GM18511 (cell line): Measurements from ENCODE around the gene ARID1A.
"Not testable (repeated sequence)": the region's sequence is repeated elsewhere in the genome, so short reads cannot be mapped to it uniquely, and the experiment has no call there.

Experiments
- ATAC-seq: cut with Tn5 transposase; IDR thresholded peaks from one replicate; pipeline ENCODE4 v1.9.1; 2021; ENCODE audit warnings: mild to moderate bottlenecking, moderate library complexity; ENCODE audit not compliant: unreplicated experiment

The ARID1A gene

DNA sequence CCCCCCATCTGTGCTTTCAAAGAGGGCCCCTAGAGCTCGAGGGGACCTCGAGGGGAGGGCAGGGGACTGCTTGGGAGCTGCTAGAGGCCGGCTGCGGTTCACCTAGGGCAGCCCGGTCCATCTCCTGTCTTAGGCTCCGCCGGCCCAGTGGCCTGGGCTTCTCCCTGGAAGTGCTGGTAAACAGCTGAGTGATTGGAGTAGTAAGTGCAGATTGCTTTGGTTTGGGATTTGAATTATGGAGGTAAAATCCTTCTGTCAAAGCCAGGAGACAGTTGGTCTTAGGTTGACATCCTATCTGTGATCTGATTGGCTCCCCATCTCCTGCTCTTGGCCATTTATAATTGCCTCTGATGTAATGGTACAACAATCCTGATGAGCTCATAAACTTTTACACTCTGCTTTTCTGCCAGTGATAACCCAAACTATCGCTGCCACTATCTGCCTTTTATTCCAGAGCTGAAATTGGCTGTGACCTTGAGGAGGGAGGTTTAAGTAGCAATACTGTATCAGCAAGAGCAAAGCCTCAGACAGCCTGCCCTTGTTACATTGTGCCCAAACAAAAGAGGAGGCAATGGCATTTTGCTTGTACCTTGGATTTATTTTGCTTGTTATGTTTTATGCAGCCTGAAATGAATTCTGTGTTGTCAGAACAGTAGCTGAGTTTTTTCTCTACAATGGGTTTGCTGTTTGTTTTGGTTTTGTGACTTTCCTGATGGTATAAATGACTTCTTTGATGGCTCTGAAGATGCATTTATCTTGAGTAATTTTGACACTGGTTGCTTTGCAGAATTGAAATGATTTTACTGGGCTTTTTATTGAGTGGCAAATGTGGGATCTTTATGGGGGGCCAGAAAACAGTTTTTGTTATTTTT lies 2.4 kb downstream of the ARID1A start:
- no peak for ATAC-seq

DNA sequence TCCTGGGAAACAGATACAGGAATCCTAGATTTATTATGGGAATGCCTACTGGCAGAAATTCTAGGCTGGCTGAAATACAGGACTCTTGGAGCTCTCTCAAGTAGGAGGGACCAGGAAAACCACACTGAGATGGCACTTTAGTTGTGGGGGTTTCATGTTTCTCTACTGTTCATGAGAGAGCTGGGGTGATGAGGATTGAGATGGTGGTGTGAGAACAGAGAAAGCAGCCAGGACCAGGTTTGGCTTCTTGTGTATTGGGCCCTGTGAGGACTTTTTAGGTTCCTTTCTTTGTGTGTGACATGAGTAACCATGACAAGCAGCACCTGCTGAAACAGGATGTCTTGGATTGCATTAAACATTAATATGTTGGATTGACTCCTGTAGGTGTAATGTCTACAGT lies 4.9 kb downstream of the ARID1A start:
- no peak for ATAC-seq

- ATAC-seq, result no peak
These were observed 5.6 kb downstream of the ARID1A start for GRCh38 chr1:26701266-26701994.

DNA sequence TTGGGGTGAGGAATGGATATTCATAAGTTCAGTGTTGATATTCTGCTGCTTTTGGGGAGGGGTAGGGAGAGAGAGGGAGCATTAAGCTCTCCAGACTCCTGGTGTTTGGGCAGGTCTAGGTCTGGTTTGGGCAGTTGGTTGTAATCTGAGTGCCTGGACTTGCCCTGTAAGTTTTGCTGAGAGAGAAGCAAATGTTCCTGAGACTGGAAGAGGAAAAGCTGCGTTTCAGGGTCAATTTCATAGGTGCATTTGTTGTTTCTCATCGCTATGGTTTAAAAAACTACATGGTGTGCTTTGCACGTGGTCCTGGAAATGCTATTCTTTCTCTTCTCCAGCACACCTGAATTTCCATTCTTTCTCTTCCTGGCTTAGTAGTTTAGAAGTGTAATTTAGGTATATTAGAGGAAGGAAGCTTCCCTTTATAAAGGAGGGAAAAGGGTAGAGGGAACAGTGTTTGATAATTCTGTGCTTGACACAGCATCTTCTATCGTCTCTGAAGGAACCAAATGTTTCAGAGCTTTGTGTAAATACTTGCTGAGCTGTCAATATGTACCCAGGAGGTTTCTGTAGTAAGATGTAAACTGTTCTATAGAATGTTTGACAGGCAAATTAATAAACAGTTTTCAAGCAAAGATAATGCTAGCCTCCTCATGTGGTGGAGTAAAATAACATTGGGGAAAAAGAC lies 6.3 kb downstream of the ARID1A start:
- ATAC-seq, result no peak

- no peak for ATAC-seq
These were observed 6.8 kb downstream of the ARID1A start for GRCh38 chr1:26702680-26703038.

GRCh38 chr1:26703478-26703877 lies 7.7 kb downstream of the ARID1A start:
- ATAC-seq, result no peak

GRCh38 chr1:26704629-26705028 lies 8.8 kb downstream of the ARID1A start:
- ATAC-seq, result no peak

DNA sequence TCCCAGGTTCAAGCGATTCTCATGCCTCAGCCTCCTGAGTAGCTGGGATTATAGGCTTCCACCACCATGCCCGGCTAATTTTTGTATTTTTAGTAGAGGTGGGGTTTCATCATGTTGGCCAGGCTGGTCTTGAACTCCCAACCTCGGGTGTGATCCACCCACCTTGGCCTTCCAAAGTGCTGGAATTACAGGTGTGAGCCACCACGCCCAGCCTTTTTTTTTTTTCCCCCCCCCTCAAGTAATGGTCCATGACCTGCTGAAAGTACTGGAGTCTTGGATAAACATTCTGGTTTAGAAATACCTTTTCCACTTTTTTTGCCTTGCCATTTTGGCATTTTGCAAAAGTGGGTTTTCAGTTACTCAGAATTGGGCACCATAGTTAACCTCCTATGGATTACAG lies 9.4 kb downstream of the ARID1A start:
- ATAC-seq, result not testable (repeated sequence)

DNA sequence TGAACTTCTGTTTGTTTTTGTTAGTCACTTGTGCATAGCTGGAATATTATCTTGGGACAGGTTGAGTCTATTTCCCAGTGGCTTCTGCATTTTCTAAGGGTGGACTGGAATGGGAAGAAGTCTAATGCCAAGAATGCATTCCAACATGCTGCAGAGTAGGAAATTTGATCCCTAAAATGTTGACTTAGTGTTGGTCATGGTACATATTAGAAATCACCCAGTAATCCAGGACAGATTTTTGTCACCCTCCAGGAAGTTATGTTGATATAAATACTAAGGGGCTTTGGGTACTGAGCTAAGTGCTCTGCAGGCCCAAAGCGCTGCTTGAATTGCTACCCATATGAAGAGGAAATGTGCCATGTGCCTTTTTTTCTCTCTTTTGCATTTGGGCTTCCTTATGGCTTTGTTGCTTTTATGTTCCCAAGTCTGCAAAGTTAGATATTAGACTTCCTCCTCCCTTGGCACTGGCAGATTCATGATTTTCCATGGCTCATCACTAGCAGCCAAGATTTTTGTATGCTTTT lies 10.0 kb downstream of the ARID1A start:
- no peak for ATAC-seq

DNA sequence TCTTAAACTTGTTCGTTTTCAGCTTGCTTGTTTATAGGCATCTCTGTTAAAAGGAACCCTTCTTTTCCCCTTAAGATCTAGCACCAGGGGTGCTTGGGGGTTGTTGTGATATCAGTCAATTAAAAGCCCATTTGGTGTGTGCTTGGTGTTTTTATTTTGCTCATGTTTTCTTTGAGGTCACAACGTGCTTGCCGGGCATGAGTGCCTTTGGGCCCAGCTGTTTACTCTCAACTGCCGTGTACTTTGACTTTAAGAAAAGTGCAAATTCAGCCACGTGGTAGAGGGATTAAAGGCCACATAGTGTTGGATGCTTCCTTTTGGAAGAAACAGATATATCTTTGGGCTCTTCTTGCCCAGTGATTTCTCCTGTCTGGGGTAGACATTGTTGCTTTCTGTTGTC lies 10.5 kb downstream of the ARID1A start:
- no peak for ATAC-seq

DNA sequence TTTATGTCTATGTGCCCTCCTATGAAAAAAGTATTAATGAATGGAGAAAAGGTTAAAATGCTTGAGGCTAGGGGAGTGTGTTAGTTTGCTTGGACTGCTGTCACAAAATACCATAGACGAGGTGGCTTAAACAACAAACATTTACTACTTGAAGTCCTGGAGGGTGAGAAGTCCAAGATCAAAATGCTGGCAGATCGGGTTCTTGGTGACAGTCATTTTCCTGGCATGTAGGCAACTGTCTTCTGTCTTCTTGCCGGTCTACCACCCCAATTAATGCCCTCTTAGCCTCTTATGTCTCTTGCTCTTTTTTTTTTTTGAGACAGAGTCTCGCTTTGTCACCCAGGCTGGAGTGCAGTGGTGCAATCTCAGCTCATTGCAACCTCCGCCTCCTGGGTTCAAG lies 15.0 kb downstream of the ARID1A start:
- no peak for ATAC-seq

DNA sequence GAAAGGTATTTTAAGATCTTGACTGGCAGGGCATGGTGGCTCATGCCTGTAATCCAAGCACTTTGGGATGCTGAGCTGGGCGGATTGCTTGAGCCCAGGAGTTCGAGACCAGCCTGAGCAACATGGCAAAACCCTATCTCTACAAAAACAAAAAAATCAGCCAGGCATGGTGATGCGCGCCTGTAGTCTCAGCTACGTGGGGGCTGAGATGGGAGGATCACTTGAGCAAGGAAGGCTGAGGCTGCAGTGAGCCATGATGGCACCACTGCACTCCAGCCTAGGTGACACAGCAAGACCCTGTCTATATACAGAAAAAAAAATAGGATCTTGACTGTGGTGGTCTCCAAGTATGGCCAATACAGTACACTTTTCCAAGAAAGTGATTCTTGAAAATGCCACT lies 16.0 kb downstream of the ARID1A start:
- no peak for ATAC-seq

DNA sequence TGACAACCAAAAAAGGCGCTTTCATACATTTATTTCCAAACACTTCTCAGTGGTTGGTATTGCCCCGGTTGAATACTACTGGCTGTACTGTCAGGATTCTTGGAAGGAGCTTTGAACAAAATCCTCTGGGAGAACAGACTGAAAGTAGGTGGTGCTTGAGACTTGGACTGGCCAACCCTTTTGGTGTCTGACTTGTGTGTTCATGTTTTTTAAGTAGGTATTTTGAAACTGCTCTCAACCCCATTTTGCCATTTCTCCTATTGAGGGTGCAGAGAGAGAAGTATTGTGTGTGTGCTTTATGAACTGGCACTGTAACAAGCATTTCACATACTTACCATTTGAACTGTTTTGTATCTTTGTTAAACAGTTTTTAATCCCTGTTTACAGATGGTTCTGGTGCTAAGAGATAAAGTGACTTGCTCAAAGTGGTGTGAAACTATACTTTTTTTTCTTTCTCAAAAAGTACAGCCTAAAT lies 21.2 kb downstream of the ARID1A start:
- ATAC-seq, result no peak

- no peak for ATAC-seq
These were observed 23.4 kb downstream of the ARID1A start for GRCh38 chr1:26719205-26719604.

DNA sequence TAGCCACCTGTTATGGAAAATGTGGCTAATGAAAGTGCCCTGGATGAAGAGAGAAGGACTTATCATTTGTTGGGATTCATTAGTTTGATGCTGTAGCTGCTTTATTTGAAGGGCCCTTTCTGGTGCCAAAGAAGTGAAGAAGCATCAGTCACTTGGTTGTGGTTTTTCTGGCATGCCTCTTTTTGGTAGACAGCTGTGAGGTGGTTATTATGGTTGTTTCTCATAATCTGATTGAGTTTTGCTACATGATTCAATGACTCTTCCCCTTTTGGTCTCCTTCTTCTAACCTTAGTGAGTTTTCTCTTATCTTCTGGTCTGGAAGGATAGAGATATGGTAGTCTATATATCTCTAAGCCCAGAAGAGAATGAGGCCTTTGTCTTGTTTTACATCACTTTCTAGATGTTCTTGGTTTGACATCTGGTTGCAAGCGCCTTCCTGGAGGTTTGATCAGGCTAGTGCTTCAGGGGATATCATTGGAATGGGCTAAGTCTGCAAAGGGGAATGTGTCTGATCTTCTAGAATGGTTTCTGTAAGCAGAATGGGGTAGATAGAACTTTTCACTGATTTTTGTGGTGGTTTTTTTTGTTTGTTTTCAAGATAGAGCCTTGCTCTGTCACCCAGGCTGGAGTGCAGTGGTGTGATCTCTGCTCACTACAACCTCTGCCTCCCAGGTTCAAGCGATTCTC lies 26.0 kb downstream of the ARID1A start:
- ATAC-seq, result no peak

GRCh38 chr1:26723013-26723991 lies 27.5 kb downstream of the ARID1A start:
- ATAC-seq, result no peak

DNA sequence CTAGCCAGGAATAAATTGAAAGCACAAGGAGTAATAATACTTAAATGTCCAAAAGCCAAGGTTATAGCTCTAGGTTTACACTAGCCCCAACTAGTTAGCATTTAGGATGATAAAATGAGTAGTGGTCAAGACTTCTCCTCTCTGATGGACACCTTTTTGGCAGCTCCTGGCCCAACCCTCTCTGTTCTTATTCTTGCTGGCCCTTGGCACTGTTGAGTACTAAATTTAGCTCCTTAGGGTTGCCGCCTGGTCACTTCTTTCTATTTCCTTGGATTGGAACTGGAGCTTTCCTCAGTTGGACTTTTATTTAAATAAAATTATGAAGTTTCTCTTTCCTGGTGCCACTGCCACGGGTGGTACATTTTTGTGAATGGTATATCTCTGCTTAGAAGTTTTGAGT lies 28.3 kb downstream of the ARID1A start:
- ATAC-seq, result no peak

GRCh38 chr1:26724926-26725325 lies 29.1 kb downstream of the ARID1A start:
- ATAC-seq, result no peak

DNA sequence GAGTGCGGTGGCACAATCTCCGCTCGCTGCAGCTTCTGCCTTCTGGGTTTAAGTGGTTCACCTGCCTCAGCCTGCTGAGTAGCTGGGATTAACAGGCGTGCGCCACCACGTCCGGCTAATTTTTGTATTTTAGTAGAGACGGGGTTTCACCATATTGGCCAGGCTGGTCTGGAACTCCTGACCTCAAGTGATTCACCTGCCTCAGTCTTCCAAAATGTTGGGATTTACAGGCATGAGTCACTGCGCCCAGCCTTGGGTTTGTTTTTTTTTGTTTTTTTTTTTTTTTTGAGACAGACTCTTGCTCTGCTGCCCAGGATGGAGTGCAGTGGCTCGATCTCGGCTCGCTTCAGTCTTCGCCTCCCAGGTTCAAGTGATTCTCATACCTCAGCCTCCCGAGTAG lies 30.1 kb downstream of the ARID1A start:
- not testable (repeated sequence) for ATAC-seq

DNA sequence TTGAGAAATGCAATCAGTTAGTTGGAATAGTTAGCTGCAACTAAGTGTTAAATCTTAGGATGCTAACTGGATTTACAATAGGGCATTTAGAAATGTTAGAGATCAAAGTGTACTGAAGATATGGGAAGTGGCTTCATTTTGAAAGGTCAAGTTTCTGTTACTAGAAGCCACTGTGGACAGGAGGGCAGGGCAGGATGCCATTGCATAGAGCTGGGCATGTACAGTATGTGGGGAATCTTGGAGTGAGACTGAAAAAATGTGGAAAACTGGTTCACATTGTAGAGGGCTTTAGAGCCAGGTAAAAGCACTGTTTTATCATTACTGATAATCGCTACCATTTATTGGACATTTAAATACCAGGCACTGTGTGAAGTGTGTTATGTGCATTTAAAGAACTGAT lies 31.0 kb downstream of the ARID1A start:
- no peak for ATAC-seq
